Right cardiac atrium (tissue), 5 donors: ENCODE results near the gene GNL3L. TPM values are rescaled to one million over a fixed set of nuclear protein-coding genes. Genes with fewer than 3 reads are reported as not detected.
"Not testable (repeated sequence)": the region's sequence is repeated elsewhere in the genome, so short reads cannot be mapped to it uniquely, and the experiment has no call there.

Experiments
- ATAC-seq, 2 donors: fragments of 200-7000 bp; cut with Tn5 transposase; one replicate each; pipeline versions ENCODE4 v1.8.0 to v1.9.1; 2020; ENCODE audit warnings: moderate library complexity in 2 of 2, mild to moderate bottlenecking in 1 of 2
- DNase-seq, 3 donors: peaks; one replicate each; pipeline ENCODE4 v3.0.0-alpha.2; 2020
- H3K27ac ChIP-seq: one replicate; pipeline ENCODE4 v1.5.1; 2013; ENCODE audit warnings: mild to moderate bottlenecking, low read length, control low read depth, moderate library complexity
- H3K27me3 ChIP-seq: one replicate; pipeline ENCODE4 v1.6.1; 2013; ENCODE audit not compliant: control insufficient read depth, insufficient read depth
- H3K4me1 ChIP-seq: one replicate; pipeline ENCODE4 v1.6.1; 2013; ENCODE audit warnings: low read length; ENCODE audit not compliant: control insufficient read depth, insufficient read depth
- H3K4me3 ChIP-seq: one replicate; pipeline ENCODE4 v1.5.1; 2013; ENCODE audit warnings: low read length, control low read depth
- H3K9me3 ChIP-seq: one replicate; pipeline ENCODE4 v1.6.1; 2013; ENCODE audit warnings: low read length; ENCODE audit not compliant: control insufficient read depth
- WGBS: extraction: QIAGEN DNeasy Blood & Tissue Kit; methylation state at CpG from one replicate; pipeline ENCODE4 v1.1.7; 2013; 5-methylcytosine and 5-hydroxymethylcytosine counted together
- intact Hi-C, 4 donors: fragments of 100-400 bp; cut with DNase I; formaldehyde crosslinking; loops; one replicate each; pipeline versions ENCODE4 v1.11.0 to v1.14.0; 2022 to 2023
- long read RNA-seq, 4 donors: library from polyadenylated mRNA; unstranded; transcript quantifications; one replicate each; pipeline ENCODE4 v2.0.0, GENCODE V29; 2020 to 2021
- polyA plus RNA-seq: library from polyadenylated mRNA; stranded (reverse); fragments of 200-250 nt; gene quantifications from one replicate; pipeline ENCODE4 v1.2.3, GENCODE V29; 2013
- total RNA-seq, 4 donors: library from RNA; stranded (reverse); fragmentation: NEBNext Ultra II Directional; extraction: Animal tissue kit (Norgen Biotek cat#: 25700); gene quantifications; one replicate each; pipeline ENCODE4 v1.2.1, GENCODE V29; 2021
- donor health status: healthy with polysubstance abuse.
- donor health status: DM: no; HTN: yes; CAD: no.
- donor health status: DM: no; HTN: no; CAD: no.
- donor health status: DM: no; HTN: yes; CAD: no; lungs with severe emphysema.
- donor health status: DM: yes; HTN: yes; CAD: no.

The GNL3L gene, protein sequence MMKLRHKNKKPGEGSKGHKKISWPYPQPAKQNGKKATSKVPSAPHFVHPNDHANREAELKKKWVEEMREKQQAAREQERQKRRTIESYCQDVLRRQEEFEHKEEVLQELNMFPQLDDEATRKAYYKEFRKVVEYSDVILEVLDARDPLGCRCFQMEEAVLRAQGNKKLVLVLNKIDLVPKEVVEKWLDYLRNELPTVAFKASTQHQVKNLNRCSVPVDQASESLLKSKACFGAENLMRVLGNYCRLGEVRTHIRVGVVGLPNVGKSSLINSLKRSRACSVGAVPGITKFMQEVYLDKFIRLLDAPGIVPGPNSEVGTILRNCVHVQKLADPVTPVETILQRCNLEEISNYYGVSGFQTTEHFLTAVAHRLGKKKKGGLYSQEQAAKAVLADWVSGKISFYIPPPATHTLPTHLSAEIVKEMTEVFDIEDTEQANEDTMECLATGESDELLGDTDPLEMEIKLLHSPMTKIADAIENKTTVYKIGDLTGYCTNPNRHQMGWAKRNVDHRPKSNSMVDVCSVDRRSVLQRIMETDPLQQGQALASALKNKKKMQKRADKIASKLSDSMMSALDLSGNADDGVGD
- total RNA-seq (10 to 100 TPM; 22.3 to 28.0 (median 23.9) TPM), polyA plus RNA-seq (10.0 TPM)
- long read RNA-seq, donor 1, partial matches to known transcripts = 0 of 10 reads
- long read RNA-seq, donor 1, other reads (novel, unspliced or antisense) = 4 of 10 reads
- long read RNA-seq, donor 2, partial matches to known transcripts = 0 of 4 reads
- long read RNA-seq, donor 2, other reads (novel, unspliced or antisense) = 1 of 4 reads
- long read RNA-seq, donor 3, transcript GNL3L-201 (16 exons, 2,357 nt) = major isoform, 33 of 53 reads
- long read RNA-seq, donor 3, partial matches to known transcripts = 2 of 53 reads
- long read RNA-seq, donor 3, other reads (novel, unspliced or antisense) = 16 of 53 reads
- long read RNA-seq, donor 4, partial matches to known transcripts = 1 of 4 reads
- long read RNA-seq, donor 4, other reads (novel, unspliced or antisense) = 1 of 4 reads

DNA sequence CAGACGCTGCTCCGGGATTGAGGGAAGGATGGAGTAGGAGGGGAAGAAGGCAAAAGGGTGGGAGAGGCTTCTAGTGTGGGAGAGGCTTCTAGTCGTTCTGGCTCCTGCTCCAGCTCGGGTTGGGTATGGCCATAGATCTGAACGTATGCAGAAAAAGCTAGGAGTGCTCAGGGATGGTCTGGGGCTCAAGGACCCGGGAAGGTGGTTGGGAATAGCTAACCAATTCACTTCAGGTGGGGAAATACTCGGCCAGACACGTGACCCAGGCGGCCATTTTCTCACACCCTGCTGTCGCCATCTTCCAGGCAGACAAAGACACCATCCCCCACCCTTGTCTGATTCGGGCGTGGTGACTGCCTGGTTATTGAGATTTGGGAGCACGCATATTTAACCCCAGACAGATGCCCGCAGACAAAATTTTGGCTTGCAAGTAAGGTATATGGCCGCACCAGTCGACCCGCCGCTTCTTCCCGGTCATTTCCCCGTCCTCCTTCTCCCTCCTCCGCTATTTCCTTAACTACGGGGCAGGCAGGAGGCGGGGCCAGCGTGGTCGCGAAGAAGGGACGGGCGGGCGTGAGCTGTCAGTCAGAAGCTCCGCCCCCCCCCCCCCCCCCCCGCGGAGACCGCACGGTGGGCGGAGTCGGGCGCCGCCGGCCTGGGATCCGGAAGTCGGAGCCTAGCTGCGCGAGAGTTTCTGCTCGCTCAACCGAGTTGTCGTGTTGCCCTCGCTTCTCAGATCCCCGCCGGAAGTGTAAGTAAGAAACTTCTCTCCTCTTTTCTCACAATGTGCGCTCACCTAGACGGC, at the start of gene GNL3L:
TSS of gene GNL3L (plus strand) at position 668 of the 805 bp plus-strand sequence. CDS start 2,348 bp downstream, outside the sequence.
- DNase-seq = peak; percentile 90 to 96 (median 96)
- peak within 1 kb of the TSS; percentile 80 for H3K4me3 ChIP-seq
- peak; percentile 96 for ATAC-seq
- H3K27ac ChIP-seq = peak within 1 kb of the TSS; percentile 94
- WGBS = 2% methylated on average over 37 of the region's 51 CpGs
- H3K4me1 ChIP-seq = no peaks in the 10 kb centered on the region
- no peaks in the 10 kb centered on the region for H3K9me3 ChIP-seq
- H3K27me3 ChIP-seq = no peaks in the 10 kb centered on the region
- intact Hi-C loops = no loop called here

DNA sequence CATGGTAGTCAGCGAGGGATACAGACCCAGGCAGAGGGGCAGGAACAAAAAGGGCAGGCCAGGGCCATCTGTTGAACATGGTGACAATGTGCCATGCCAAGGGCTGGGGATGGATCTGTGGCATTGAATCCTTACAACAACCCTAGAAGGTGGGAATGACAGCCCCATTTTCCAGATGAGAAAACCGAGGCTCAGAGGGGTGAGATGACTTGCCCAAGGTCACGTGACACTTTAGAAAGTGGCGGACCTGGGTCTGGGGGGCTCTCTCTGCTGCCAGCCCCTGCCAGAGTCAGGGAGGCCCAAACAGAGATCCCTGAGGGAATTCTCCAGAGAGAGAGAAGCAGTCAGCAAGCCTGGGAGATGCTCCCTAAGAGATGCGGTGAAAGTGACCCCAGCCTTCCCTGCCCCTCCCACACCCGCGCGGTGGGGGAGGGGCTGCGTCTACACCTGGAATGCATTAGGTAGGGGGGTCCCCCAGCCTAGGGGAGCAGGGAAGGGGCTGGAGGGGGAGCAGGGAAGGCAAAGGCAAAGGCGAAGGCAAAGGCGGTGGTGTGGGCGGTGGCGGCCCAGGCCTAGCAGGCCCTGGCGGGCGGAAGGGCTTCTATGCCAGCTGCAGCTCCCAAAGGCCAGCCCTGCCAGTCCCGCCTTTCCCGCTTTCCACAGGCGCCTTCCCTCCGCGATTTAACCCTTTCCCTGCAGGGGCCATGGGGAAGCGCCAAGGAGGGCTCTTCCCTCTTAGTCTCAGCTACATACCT, 47.0 kb upstream of the GNL3L start:
- no peaks in the 10 kb centered on the region for H3K9me3 ChIP-seq
- H3K27ac ChIP-seq = peak overlapping the region; percentile 67
- WGBS = 28% methylated on average over 21 of the region's 21 CpGs
- no peak overlapping the region for H3K4me3 ChIP-seq
- peak; percentile 50 to 79 (median 76) for DNase-seq
- intact Hi-C loops = no loop called here
- peak; percentile 67 to 72 for ATAC-seq
- no peaks in the 10 kb centered on the region for H3K27me3 ChIP-seq
- peaks cover 11% of the 10 kb centered on the region for H3K4me1 ChIP-seq

DNA sequence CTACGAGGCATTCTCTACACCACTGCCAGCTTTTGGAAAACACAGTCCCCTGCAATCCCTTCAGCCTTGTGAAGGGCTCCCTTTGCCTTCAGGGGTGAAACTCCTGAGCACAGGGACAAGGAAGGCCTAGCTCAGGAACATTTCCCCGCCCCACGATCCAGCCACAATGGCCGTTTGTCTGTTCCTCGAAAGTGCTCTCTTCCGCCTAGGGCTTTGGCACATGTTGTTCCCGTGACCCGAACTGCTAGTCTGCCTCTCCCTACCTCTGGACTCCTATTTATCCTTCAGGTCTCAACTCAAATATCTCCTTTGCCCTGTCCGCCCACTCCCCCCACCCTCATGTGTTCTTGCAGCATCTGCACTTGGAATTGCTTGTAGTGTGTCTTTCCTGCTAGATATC, 46.1 kb upstream of the GNL3L start:
- H3K9me3 ChIP-seq = no peaks in the 10 kb centered on the region
- peak overlapping the region; percentile 54 for H3K27ac ChIP-seq
- intact Hi-C loops = no loop called here
- H3K4me1 ChIP-seq = peaks cover 11% of the 10 kb centered on the region
- H3K4me3 ChIP-seq = no peak overlapping the region
- 42% methylated on average over 9 of the region's 9 CpGs for WGBS
- ATAC-seq (no peak), DNase-seq (peak in 1 of 3 donors; percentile 47)
- no peaks in the 10 kb centered on the region for H3K27me3 ChIP-seq

DNA sequence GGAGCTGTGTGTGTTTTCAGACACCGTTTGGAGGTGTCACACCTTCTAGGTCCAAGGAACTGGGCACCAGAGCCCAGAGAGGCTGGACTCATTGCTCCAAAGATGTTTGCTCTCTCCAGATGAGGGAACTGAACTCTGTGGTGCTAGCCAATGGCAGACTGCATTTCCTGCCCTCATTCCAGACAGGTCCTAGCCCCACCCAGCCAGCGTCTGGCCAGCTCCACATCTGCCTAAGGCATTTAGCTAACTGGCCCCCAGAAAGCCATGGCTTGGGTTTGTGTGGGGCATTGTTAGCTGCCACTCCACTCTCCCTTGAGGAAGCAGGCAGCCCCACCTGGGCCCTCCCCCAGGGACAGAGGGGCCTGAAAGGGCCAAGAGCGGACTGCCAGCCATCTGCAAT, 45.4 kb upstream of the GNL3L start:
- ATAC-seq (peak; percentile 42 to 44), DNase-seq (peak; percentile 38 to 73 (median 65))
- WGBS = 33% methylated on average over 3 of the region's 3 CpGs
- Histone ChIP-seq H3K4me3 (no peak overlapping the region), H3K27ac (no peak overlapping the region), H3K9me3 (no peaks in the 10 kb centered on the region), H3K4me1 (peaks cover 7% of the 10 kb centered on the region), H3K27me3 (no peaks in the 10 kb centered on the region)
- intact Hi-C loops = no loop called here

DNA sequence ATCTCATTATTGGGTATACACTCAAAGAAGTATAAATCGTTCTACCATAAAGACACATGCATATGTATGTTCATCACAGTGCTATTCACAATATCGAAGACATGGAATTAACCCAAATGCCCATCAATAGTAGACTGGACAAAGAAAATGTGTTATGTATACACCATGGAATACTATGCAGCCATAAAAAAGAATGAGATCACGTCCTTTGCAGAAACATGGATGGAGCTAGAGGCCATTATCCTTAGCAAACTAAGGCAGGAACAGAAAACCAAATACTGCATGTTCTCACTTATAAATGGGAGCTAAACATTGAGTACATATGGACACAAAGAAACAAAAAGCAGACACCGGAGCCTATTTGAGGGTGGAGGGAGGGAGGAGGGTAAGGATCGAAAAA, 40.2 kb upstream of the GNL3L start:
- DNase-seq, ATAC-seq, H3K4me1 ChIP-seq, H3K4me3 ChIP-seq, H3K27ac ChIP-seq, H3K9me3 ChIP-seq, H3K27me3 ChIP-seq, intact Hi-C loops: not testable (repeated sequence)
- WGBS = 98% methylated on average over 5 of the region's 5 CpGs

DNA sequence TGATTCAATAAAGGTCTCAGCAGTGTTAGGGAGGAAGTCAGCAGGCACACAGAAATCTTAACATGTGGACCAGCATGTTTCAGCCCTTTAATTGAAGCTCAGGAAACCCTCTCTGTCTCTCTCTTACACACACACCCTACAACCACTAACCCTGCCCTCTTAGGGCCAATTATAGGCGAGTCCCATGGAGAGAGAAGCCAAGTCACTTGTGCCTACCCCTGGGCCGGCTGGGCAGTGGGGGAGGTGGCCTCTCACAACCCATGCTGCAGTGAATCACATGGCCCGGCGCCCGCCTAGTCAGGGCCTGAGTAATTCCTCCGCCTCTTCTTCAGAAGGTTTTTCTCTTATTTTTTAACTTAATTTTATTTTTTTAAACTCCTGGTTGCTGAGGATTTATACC, 37.7 kb upstream of the GNL3L start:
- WGBS = 53% methylated on average over 6 of the region's 6 CpGs
- H3K27me3 ChIP-seq = no peaks in the 10 kb centered on the region

DNA sequence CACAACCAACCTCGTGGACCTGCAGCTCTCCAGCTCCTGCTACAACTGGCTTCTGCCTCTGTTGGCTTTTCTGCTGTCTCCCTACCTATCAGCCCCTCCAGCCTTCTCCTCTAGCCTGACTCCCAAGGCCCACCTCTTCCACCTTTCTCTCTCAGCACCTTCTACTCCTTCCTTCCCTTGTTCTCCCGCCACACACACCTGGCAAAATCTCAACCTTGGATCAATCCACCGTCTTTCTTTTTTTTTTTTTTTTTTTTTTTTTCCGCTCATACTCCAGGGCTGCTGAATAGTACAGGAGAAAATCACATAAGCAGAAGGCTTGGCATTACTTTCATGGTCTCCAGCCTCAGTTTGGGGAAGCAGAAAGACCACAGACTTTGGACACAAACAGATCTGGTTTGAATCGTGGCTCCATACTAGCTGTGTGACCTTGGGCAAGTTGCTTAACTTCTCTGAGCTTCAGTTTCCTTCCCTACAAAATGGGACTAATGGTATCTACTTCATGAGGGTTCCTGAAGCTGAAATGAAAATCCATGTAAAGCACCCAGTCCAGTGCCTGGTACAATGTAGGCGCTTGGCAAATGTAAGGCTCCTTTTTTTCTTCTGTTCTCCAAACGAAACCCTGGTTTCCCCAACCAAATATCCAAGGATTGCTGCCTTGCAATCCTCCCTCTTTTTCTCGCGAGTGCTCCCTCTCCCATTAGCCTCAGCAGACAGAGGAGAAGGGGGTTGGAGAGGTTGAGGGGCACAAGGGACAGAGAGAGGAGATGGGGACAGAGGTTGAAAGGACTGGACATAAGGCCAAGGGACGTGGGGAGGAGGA, 35.6 kb upstream of the GNL3L start:
- Histone ChIP-seq H3K4me1 (peaks cover 4% of the 10 kb centered on the region), H3K27me3 (no peaks in the 10 kb centered on the region), H3K4me3 (peak overlapping the region; percentile 96), H3K9me3 (no peaks in the 10 kb centered on the region), H3K27ac (peak overlapping the region; percentile 64)
- no peak for DNase-seq
- intact Hi-C loops = no loop called here
- no peak for ATAC-seq
- WGBS = 28% methylated on average over 10 of the region's 10 CpGs

More for the DNA sequence above, 37.7 kb upstream of the GNL3L start:
- Histone ChIP-seq H3K4me1 (peaks cover 4% of the 10 kb centered on the region), H3K27ac (no peak overlapping the region), H3K4me3 (no peak overlapping the region), H3K9me3 (no peaks in the 10 kb centered on the region)
- peak in 1 of 2 donors; percentile 44 for ATAC-seq
- peak; percentile 54 to 76 (median 67) for DNase-seq
- intact Hi-C loops = no loop called here

DNA sequence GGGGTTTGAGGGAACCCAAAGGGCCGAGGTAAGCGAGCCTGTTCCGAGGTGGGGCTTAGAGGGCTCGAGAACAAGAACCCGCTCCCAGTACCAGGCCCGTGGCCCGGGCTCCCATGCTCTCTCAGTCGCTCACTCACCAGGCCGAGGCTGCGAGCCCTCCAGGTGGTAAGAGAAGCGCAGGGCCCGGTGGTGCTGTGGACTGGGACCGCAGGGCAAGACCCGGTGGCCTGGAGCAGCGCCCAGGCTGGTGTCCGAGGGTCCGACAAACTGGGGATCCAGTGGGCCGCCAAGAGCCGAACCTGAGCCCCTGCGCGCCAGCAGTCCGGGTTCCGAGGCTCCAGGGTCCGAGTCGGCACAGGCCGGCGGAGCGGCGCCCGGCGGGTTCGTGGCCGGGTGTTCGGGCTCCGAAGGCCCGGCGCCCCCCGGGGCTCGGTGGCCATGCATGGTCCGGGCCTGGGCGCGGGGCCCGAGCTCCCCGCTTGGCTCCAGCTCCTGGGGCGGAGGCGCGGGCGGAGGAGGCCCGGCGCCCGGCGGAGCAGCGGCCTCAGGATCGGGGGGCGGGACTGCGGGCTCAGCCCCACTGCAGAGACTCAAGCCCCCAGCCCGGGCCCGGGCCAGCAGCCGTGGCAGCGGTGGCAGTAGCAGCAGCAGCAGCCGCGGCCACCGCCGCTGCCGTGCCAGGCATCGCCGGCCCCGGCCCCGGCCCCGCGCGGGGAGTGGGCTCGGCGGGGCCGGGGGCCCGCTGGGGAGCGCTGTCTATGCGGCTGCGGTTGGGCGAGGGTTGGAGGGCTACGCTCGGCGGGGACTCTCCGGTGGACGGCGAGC, 34.8 kb upstream of the GNL3L start:
- Histone ChIP-seq H3K27ac (peak overlapping the region; percentile 64), H3K27me3 (no peaks in the 10 kb centered on the region), H3K4me3 (peak overlapping the region; percentile 96), H3K9me3 (no peaks in the 10 kb centered on the region), H3K4me1 (peaks cover 4% of the 10 kb centered on the region)
- DNase-seq = peak; percentile 26 to 71 (median 67)
- intact Hi-C loops = no loop called here
- ATAC-seq = peak; percentile 45 to 54
- WGBS = under 1% methylated on average over 83 of the region's 86 CpGs
